OCI-LY7 (cell line): ENCODE results near the gene CRY1. TPM values are rescaled to one million over a fixed set of nuclear protein-coding genes. Genes with fewer than 3 reads are reported as not detected.

ENCODE experiments used
- BruUV-seq: library from RNA; stranded (reverse); fragments of 400-500 nt; replicated peaks from 2 replicates; lab custom pipeline; 2021; lab: Mats Ljungman, UMichigan
- CTCF ChIA-PET: fragments of 300-600 bp; sonication (Branson Sonifier 250); formaldehyde crosslinking; loops from one replicate; lab custom pipeline; 2022; ENCODE audit warnings: antibody characterized with exemption; ENCODE audit not compliant: unreplicated experiment; lab: Charles Lee
- POLR2A ChIA-PET: fragments of 300-600 bp; sonication (Branson Sonifier 250); formaldehyde crosslinking; loops from one replicate; lab custom pipeline; 2022; ENCODE audit warnings: antibody characterized with exemption; lab: Charles Lee
- DNase-seq: peaks from one replicate; pipeline ENCODE4 v3.0.0-alpha.2; 2015; ENCODE audit warnings: low spot score
- H2AFZ ChIP-seq: fragments of 200-600 bp; sonication (generic), shearing (Covaris generic); 2 replicates; pipeline ENCODE4 v1.6.1; 2014; ENCODE audit warnings: mild to moderate bottlenecking, antibody characterized with exemption, low read length, moderate library complexity
- H3K27ac ChIP-seq: fragments of 200-600 bp; sonication (generic); 2 replicates; pipeline ENCODE4 v1.5.1; 2014; ENCODE audit warnings: mixed run types, low read depth, mild to moderate bottlenecking, moderate library complexity, low read length, inconsistent platforms; ENCODE audit not compliant: poor library complexity, severe bottlenecking
- H3K36me3 ChIP-seq: fragments of 200-600 bp; sonication (generic); 2 replicates; pipeline ENCODE4 v1.6.1; 2014; ENCODE audit warnings: mild to moderate bottlenecking, antibody characterized with exemption, low read length, moderate library complexity, mixed read lengths; ENCODE audit not compliant: insufficient read depth
- H3K4me1 ChIP-seq: fragments of 200-600 bp; sonication (generic); 2 replicates; pipeline ENCODE4 v1.5.1; 2014; ENCODE audit warnings: mild to moderate bottlenecking, low read length; ENCODE audit not compliant: insufficient read depth, poor library complexity, severe bottlenecking
- H3K4me2 ChIP-seq: fragments of 200-600 bp; sonication (generic); 2 replicates; pipeline ENCODE4 v1.6.1; 2014; ENCODE audit warnings: mild to moderate bottlenecking, low read length
- H3K4me3 ChIP-seq: fragments of 200-600 bp; sonication (generic); 2 replicates; pipeline ENCODE4 v1.5.1; 2014; ENCODE audit warnings: mild to moderate bottlenecking, low read depth, low read length; ENCODE audit not compliant: poor library complexity, severe bottlenecking
- H3K79me2 ChIP-seq: fragments of 200-600 bp; sonication (generic); 2 replicates; pipeline ENCODE4 v1.6.1; 2016; ENCODE audit warnings: low read depth, mild to moderate bottlenecking, low read length, moderate library complexity, mixed read lengths; ENCODE audit not compliant: insufficient read depth
- H3K9me2 ChIP-seq: fragments of 200-600 bp; sonication (generic); 2 replicates; pipeline ENCODE4 v1.6.1; 2016; ENCODE audit warnings: mild to moderate bottlenecking, low read length, mixed read lengths; ENCODE audit not compliant: insufficient read depth
- H3K9me3 ChIP-seq: fragments of 200-600 bp; sonication (generic); 2 replicates; pipeline ENCODE4 v1.6.1; 2014; ENCODE audit warnings: mild to moderate bottlenecking, mixed run types, low read length, mixed read lengths
- H4K20me1 ChIP-seq: fragments of 200-600 bp; sonication (generic); 2 replicates; pipeline ENCODE4 v1.6.1; 2014; ENCODE audit warnings: mild to moderate bottlenecking, antibody characterized with exemption, low read length, moderate library complexity, mixed read lengths; ENCODE audit not compliant: insufficient read depth
- EZH2phosphoT487 ChIP-seq: fragments of 200-600 bp; sonication (generic); IDR thresholded peaks from 2 replicates; pipeline ENCODE4 v1.6.1; 2018; ENCODE audit warnings: low read depth, borderline replicate concordance, mild to moderate bottlenecking, mixed run types, antibody characterized with exemption, low read length, moderate library complexity, mixed read lengths
- intact Hi-C: fragments of 100-400 bp; cut with micrococcal nuclease; formaldehyde crosslinking; loops from one replicate; pipeline ENCODE4 v1.10.0; 2022; ENCODE audit not compliant: unreplicated experiment
- total RNA-seq, 2 experiments: library from RNA; depleted of rRNA in 1 of 2; stranded (reverse); fragments of >200 nt in 1 of 2; shearing (Covaris generic) in 1 of 2; gene quantifications; 2 replicates each; pipeline ENCODE4 v1.2.3, GENCODE V29; 2014 to 2022
- TF ChIP-seq, protein P1 (sequence below): fragments of 200-600 bp; sonication (generic); conservative IDR thresholded peaks from 2 replicates; pipeline ENCODE4 v1.5.1; 2014; ENCODE audit warnings: mild to moderate bottlenecking, antibody characterized with exemption, low read length, moderate library complexity, mixed read lengths

The CRY1 gene
- total RNA-seq, 2 experiments from 2014 or later, result not detected

DNA sequence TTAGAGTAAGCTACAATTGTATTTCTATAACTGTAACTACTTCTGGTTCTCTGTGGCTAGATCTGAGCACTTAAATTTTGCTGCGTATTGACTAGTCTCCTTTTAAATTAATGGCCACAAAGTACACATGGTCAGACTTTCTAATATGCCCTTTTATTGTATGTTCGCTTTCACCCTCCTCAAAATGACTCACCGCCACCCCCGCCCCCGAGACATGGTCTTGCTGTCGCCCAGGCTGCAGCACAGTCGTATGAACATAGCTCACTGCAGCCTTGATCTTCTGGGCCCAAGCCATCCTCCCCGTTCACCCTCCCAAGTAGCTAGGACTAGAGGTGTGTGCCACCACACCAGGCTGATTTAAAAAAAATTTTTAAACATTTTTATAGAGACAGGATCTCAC is 118.3 kb downstream of the CRY1 start:
- intact Hi-C loops, result loop anchor here (2.0 kb wide), 1 partner anchor 18 kb away; no protein-coding TSS in a partner anchor

DNA sequence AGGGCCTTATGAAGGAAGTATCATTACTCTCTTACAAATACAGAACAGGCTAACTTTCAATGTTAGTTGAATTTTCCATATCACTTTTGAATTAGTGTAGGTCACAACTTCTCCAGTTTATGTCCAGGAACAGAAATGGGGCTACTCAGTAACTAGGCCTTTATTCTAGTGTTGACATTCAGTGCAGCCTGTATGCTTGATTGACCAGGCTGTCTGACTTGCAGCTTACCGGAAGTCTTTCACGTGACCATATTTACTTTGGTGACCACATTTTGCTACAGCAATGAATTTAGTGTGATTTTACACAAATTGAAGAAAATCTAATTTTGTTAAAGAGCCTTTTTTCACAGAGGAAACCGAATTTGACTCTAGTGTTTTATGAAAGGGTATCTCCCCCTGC is 118.8 kb downstream of the CRY1 start:
- TF ChIP-seq, protein P1, sequence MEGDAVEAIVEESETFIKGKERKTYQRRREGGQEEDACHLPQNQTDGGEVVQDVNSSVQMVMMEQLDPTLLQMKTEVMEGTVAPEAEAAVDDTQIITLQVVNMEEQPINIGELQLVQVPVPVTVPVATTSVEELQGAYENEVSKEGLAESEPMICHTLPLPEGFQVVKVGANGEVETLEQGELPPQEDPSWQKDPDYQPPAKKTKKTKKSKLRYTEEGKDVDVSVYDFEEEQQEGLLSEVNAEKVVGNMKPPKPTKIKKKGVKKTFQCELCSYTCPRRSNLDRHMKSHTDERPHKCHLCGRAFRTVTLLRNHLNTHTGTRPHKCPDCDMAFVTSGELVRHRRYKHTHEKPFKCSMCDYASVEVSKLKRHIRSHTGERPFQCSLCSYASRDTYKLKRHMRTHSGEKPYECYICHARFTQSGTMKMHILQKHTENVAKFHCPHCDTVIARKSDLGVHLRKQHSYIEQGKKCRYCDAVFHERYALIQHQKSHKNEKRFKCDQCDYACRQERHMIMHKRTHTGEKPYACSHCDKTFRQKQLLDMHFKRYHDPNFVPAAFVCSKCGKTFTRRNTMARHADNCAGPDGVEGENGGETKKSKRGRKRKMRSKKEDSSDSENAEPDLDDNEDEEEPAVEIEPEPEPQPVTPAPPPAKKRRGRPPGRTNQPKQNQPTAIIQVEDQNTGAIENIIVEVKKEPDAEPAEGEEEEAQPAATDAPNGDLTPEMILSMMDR, result no peak
- no peak for TF ChIP-seq EZH2phosphoT487
- Histone ChIP-seq H3K36me3 (peaks cover 60% of the 10 kb centered on the region), H3K27ac (no peak overlapping the region), H3K9me3 (no peaks in the 10 kb centered on the region), H3K4me1 (peaks cover 21% of the 10 kb centered on the region), H2AFZ (no peak overlapping the region), H3K4me2 (peak overlapping the region; percentile 28), H3K79me2 (peaks cover 13% of the 10 kb centered on the region; the same call in 1 of the 2 replicates), H3K9me2 (no peaks in the 10 kb centered on the region), H4K20me1 (0 out of 2 replicates have a peak, but pooled peaks cover 5% of the 10 kb centered on the region), H3K4me3 (peak overlapping the region; percentile 14)
- intact Hi-C loops, result loop anchor here (2.0 kb wide), 1 partner anchor 18 kb away; no protein-coding TSS in a partner anchor
- peak; percentile 63 for DNase-seq
- CTCF ChIA-PET, result no interaction called here
- POLR2A ChIA-PET, result no interaction called here
- BruUV-seq, result no TSS peak

More for the DNA sequence above, 118.3 kb downstream of the CRY1 start:
- no TSS peak for BruUV-seq
- H3K4me1 ChIP-seq, result peaks cover 21% of the 10 kb centered on the region
- H4K20me1 ChIP-seq, result 0 out of 2 replicates have a peak, but pooled peaks cover 5% of the 10 kb centered on the region
- no peaks in the 10 kb centered on the region for H3K9me3 ChIP-seq
- TF ChIP-seq, protein P1, result no peak
- TF ChIP-seq EZH2phosphoT487, result no peak
- H3K4me3 ChIP-seq, result no peak overlapping the region
- POLR2A ChIA-PET, result interaction anchor here (0.7 kb wide), 1 partner anchor 19 kb away, joined by 3 read pairs; no protein-coding TSS in a partner anchor
- H3K9me2 ChIP-seq, result no peaks in the 10 kb centered on the region
- no peak for DNase-seq
- peaks cover 55% of the 10 kb centered on the region for H3K36me3 ChIP-seq
- H3K79me2 ChIP-seq, result peaks cover 13% of the 10 kb centered on the region; the same call in 1 of the 2 replicates
- CTCF ChIA-PET, result interaction anchor here (0.6 kb wide), 1 partner anchor 12 kb away, joined by 4 read pairs; the partner anchor contains the start of gene MTERF2
- H3K27ac ChIP-seq, result no peak overlapping the region
- peak overlapping the region; percentile 28; the same call in 1 of the 2 replicates for H3K4me2 ChIP-seq
- no peak overlapping the region for H2AFZ ChIP-seq

DNA sequence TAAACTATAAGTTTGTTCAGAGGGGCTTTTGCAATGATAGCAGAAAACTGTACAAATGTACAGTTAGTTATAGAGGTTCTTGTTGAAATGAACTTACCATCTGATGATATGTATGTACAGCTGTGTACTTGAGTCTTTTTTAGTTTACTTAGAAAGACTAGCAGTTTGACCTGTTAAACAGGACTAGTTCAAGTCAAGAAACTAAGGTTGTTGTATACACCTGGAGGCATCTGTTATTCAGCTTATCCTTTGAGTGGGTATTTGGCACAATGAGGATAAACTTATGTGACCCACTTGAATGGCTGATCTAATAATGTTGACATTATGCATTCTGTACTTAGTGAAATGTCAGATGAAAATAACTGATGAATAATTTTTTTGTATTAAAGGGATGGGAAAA is 119.8 kb downstream of the CRY1 start:
- H2AFZ ChIP-seq, result no peak overlapping the region
- no peak for DNase-seq
- no peak overlapping the region for H3K4me3 ChIP-seq
- ChIA-PET CTCF (no interaction called here), POLR2A (no interaction called here)
- H3K79me2 ChIP-seq, result peaks cover 13% of the 10 kb centered on the region; the same call in 1 of the 2 replicates
- peaks cover 21% of the 10 kb centered on the region for H3K4me1 ChIP-seq
- no peak overlapping the region for H3K4me2 ChIP-seq
- H3K27ac ChIP-seq, result no peak overlapping the region
- TF ChIP-seq, protein P1, result no peak
- no peak for TF ChIP-seq EZH2phosphoT487
- intact Hi-C loops, result no loop called here
- H3K36me3 ChIP-seq, result peaks cover 68% of the 10 kb centered on the region
- no peaks in the 10 kb centered on the region for H3K9me2 ChIP-seq
- no TSS peak for BruUV-seq
- H4K20me1 ChIP-seq, result 0 out of 2 replicates have a peak, but pooled peaks cover 5% of the 10 kb centered on the region
- H3K9me3 ChIP-seq, result no peaks in the 10 kb centered on the region
